GM23338 (cell line): ENCODE results near the gene SORCS2.

Experiments used
- EZH2 ChIP-seq: fragments of 200-600 bp; sonication (generic); IDR thresholded peaks from one replicate; pipeline ENCODE4 v1.8.0; 2017; ENCODE audit warnings: antibody characterized with exemption, mild to moderate bottlenecking, low read depth; ENCODE audit not compliant: unreplicated experiment
- EZH2phosphoT487 ChIP-seq: fragments of 200-600 bp; sonication (generic); IDR thresholded peaks from one replicate; pipeline ENCODE4 v1.8.1; 2018; ENCODE audit warnings: antibody characterized with exemption; ENCODE audit not compliant: unreplicated experiment
- NANOG ChIP-seq: IDR thresholded peaks from 2 replicates; pipeline ENCODE4 v1.6.1; 2016; ENCODE audit warnings: antibody characterized with exemption, borderline replicate concordance
- POLR2AphosphoS5 ChIP-seq: IDR thresholded peaks from 2 replicates; pipeline ENCODE4 v1.6.1; 2016; ENCODE audit warnings: antibody characterized with exemption, low read depth
- ZNF114 ChIP-seq: fragments of 250-450 bp; sonication (Bioruptor Pico); IDR thresholded peaks from 2 replicates; pipeline ENCODE4 v1.5.0; 2020; ENCODE audit warnings: mild to moderate bottlenecking, moderate library complexity
- ZNF331 ChIP-seq: fragments of 250-450 bp; sonication (Bioruptor Pico); IDR thresholded peaks from 2 replicates; pipeline ENCODE4 v1.5.0; 2020; ENCODE audit warnings: low read depth, mild to moderate bottlenecking, moderate library complexity
- TF ChIP-seq, protein P1 (sequence below), 2 experiments: fragments of 200-600 bp in 1 of 2; sonication (generic) in 1 of 2; conservative IDR thresholded peaks; 2 replicates each; pipeline versions ENCODE4 v1.5.1 to v1.6.1; 2016 to 2017; ENCODE audit warnings: antibody characterized with exemption in 2 of 2, low read depth in 2 of 2, mild to moderate bottlenecking in 2 of 2, moderate library complexity in 1 of 2
- TF ChIP-seq, protein P2 (sequence below): IDR thresholded peaks from one replicate; pipeline ENCODE4 v1.6.1; 2018; ENCODE audit warnings: antibody characterized with exemption; ENCODE audit not compliant: unreplicated experiment
- TF ChIP-seq, protein P3 (sequence below): IDR thresholded peaks from 2 replicates; pipeline ENCODE4 v1.6.1; 2016; ENCODE audit warnings: antibody characterized with exemption

DNA sequence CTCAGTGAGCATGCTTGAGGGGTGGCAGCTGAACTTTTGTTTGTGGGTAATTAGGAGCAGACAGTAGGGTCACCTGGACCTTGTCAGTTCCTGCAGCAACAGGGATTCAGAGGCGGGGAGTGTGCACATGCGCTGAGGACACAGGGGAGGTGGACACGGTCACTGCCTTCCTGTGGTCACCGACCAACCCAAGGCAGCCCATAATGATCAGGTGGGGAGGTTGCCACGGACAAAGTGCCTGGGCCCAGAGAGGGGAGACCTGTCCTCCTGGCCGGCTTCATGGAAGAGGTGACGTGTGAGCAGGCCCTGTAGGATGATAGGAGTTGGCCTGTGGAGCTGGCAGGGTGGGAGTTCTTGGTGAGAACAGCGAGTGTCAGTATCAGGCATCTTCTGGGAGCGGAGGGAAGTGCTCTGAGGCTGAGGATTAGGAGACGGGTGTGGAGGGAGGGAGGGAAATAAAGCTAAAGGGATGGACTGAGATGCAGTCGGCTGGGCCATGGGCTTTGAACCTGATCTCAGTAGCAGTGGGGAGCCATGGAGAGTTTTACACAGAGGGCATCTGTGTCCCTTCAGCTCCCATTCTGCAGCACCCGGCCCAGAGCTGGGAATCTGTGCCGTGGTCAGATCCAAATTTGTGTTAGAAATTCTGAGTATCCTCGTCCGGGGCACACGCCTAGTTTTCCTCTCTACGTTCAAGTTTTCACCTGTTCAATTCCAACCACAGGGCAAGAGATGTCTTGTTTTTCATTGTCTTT is 142.4 kb downstream of the SORCS2 start:
- TF ChIP-seq, protein P1, sequence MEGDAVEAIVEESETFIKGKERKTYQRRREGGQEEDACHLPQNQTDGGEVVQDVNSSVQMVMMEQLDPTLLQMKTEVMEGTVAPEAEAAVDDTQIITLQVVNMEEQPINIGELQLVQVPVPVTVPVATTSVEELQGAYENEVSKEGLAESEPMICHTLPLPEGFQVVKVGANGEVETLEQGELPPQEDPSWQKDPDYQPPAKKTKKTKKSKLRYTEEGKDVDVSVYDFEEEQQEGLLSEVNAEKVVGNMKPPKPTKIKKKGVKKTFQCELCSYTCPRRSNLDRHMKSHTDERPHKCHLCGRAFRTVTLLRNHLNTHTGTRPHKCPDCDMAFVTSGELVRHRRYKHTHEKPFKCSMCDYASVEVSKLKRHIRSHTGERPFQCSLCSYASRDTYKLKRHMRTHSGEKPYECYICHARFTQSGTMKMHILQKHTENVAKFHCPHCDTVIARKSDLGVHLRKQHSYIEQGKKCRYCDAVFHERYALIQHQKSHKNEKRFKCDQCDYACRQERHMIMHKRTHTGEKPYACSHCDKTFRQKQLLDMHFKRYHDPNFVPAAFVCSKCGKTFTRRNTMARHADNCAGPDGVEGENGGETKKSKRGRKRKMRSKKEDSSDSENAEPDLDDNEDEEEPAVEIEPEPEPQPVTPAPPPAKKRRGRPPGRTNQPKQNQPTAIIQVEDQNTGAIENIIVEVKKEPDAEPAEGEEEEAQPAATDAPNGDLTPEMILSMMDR (conservative IDR thresholded peaks at IDR 0.05; ENCODE audit: low read depth in 2 of 2), result no peak
- TF ChIP-seq, protein P2, sequence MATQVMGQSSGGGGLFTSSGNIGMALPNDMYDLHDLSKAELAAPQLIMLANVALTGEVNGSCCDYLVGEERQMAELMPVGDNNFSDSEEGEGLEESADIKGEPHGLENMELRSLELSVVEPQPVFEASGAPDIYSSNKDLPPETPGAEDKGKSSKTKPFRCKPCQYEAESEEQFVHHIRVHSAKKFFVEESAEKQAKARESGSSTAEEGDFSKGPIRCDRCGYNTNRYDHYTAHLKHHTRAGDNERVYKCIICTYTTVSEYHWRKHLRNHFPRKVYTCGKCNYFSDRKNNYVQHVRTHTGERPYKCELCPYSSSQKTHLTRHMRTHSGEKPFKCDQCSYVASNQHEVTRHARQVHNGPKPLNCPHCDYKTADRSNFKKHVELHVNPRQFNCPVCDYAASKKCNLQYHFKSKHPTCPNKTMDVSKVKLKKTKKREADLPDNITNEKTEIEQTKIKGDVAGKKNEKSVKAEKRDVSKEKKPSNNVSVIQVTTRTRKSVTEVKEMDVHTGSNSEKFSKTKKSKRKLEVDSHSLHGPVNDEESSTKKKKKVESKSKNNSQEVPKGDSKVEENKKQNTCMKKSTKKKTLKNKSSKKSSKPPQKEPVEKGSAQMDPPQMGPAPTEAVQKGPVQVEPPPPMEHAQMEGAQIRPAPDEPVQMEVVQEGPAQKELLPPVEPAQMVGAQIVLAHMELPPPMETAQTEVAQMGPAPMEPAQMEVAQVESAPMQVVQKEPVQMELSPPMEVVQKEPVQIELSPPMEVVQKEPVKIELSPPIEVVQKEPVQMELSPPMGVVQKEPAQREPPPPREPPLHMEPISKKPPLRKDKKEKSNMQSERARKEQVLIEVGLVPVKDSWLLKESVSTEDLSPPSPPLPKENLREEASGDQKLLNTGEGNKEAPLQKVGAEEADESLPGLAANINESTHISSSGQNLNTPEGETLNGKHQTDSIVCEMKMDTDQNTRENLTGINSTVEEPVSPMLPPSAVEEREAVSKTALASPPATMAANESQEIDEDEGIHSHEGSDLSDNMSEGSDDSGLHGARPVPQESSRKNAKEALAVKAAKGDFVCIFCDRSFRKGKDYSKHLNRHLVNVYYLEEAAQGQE, result no peak
- no peak for TF ChIP-seq ZNF114 (CRISPR knock-in tag)
- TF ChIP-seq POLR2AphosphoS5, result no peak
- TF ChIP-seq ZNF331 (CRISPR knock-in tag), result no peak
- no peak for TF ChIP-seq EZH2phosphoT487
- TF ChIP-seq EZH2, result no peak
- TF ChIP-seq, protein P3, sequence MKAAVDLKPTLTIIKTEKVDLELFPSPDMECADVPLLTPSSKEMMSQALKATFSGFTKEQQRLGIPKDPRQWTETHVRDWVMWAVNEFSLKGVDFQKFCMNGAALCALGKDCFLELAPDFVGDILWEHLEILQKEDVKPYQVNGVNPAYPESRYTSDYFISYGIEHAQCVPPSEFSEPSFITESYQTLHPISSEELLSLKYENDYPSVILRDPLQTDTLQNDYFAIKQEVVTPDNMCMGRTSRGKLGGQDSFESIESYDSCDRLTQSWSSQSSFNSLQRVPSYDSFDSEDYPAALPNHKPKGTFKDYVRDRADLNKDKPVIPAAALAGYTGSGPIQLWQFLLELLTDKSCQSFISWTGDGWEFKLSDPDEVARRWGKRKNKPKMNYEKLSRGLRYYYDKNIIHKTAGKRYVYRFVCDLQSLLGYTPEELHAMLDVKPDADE, result no peak
- TF ChIP-seq NANOG, result no peak
